GM18873 (cell line): ENCODE data around the gene TK2.
"Not testable (repeated sequence)": the region's sequence is repeated elsewhere in the genome, so short reads cannot be mapped to it uniquely, and the experiment has no call there.

Experiments used
- ATAC-seq: cut with Tn5 transposase; IDR thresholded peaks from one replicate; pipeline ENCODE4 v1.9.1; 2021; ENCODE audit warnings: mild to moderate bottlenecking, moderate library complexity, moderate number of reproducible peaks; ENCODE audit not compliant: unreplicated experiment, low FRiP score

The TK2 gene

DNA sequence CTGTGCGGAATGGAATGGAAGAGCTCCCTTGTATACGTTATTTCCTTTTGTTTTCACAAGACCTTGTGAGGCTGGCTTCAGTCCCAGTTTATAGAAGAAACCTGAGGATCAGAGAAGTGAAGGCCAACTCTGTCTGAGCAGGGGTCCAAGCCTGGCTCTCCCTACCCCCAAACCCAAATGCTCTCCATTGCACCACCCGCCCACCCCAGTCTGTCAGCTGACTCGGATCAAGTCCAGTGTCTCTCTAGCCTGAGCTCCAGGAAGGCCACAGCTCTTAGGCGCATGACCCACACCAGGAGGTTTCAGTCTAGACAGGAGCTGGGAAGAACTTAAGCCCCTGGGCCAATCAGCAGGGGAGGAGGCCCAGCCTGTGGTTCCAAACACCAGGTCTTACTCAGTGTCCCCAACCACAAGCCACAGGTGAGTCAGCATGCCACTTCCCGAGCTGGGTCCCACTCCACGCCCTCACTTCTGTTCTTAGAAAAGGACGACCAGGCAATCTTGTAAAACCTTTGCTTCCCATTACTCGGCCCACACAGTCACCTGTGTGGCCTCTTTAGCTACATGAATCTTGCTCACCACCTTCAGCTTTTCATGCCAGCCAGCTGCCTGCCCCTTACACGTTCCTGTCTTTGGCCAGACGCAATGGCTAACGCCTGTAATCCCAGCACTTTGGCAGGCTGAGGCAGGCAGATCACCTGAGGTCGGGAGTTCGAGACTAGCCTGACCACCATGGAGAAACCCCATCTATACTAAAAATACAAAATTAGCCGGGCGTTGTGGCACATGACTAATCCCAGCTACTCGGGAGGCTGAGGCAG, 27.8 kb downstream of the TK2 start:
- peak; percentile 46 for ATAC-seq

- no peak for ATAC-seq
Observed at GRCh38 chr16:66521252-66521713, 28.6 kb downstream of the TK2 start.

DNA sequence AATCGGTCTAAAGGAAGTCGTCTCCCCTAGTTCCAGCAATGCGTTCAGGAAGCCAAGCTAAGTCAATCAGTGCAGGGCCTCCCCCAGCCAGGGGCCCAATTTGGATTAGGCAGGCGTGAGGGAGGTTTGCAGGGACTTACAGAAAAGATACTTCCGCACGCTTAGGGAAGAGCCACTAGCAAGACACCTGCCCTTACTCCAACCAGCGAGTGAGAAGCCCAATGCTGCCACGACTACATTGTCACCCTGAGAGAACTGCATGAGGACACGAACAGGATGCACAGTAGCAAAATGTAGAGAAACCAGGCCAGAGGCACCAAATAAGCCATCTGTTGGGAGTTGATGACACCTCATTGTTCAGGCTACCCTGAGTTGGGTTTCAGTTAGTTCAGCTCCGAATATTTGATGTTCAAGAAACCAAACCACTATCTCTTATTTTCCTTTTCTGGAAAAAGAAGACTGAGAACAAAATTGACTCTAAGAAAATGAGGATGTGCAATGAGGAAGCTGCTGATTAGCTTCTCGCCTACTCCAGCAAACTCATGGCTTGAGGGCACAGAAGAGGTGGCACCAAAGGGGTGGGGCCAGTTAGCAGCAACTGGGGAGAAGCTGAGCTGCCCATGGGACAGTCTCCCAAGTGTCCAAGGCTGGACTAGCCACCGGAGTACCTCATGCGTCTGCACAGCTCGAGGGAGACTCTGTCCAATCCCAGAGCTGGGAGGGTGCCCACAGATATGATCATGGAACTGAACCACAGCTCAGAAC, 29.3 kb downstream of the TK2 start:
- ATAC-seq, result no peak

GRCh38 chr16:66519482-66520373, 30.2 kb downstream of the TK2 start:
- no peak for ATAC-seq

GRCh38 chr16:66517586-66518263, 32.2 kb downstream of the TK2 start:
- ATAC-seq, result no peak

DNA sequence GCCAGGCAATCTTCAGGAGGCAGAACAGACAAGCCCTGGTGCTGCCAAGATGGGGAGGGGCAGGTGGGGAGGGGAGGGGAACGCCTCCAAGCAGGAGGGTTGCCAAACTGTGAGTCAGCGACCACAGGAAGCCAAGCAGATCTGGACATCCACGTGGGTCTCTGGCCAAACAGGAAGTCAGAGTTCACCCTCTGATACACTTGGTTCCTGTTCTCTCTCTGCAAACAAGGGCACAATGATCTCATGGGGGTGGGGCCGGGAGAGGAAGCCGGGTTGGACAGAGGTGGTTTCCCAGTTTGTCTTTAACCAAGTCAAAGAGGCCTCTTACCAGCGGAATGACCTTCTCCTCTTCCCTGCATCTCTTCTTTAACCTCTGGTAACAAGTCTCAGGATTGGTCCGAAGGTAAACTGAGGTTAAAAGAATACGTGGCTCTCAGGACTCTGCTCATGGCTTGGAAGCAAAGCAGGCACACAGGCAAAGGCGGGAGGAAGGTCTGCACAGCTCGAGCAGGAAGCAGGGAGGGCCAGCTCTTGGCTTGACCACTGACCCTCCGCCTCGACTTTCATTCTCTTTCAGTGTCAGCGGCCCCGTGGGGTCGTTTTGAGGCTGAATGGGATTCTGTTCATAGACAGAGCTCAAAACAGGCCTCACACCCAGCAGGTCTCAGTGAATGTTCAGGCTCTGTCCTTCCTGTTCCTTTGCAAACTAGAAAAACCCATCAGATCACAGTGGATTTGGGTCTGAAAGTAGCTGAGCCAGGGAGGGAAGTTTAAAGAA, 32.9 kb downstream of the TK2 start:
- ATAC-seq, result peak; percentile 97

DNA sequence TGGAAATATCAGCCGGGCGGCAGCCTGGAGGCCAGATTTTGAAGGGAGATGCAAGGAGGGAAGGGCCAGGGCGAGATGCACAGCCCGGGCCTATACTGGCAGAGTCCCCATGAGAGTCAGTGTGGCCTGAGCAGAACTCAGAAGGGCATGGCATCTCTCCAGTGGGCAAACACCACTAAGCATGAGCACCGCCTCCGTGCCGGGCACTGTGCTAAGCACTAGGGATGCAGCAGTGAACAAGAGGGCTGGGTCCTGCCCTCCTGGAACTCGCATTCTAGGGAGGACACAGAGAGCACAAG, 33.5 kb downstream of the TK2 start:
- no peak for ATAC-seq

GRCh38 chr16:66515596-66516508, 34.1 kb downstream of the TK2 start:
- no peak for ATAC-seq

- not testable (repeated sequence) for ATAC-seq
Observed at GRCh38 chr16:66514980-66515595, 34.8 kb downstream of the TK2 start.

- ATAC-seq, result not testable (repeated sequence)
Observed at GRCh38 chr16:66514391-66514790, 35.5 kb downstream of the TK2 start.

- ATAC-seq, result no peak
Observed at GRCh38 chr16:66513111-66513723, 36.7 kb downstream of the TK2 start.

- ATAC-seq, result no peak
Observed at GRCh38 chr16:66512272-66513110, 37.4 kb downstream of the TK2 start.

GRCh38 chr16:66511602-66512271, 38.2 kb downstream of the TK2 start:
- ATAC-seq, result no peak

GRCh38 chr16:66510711-66511601, 39.0 kb downstream of the TK2 start:
- no peak for ATAC-seq

- ATAC-seq, result no peak
Observed at GRCh38 chr16:66510298-66510697, 39.6 kb downstream of the TK2 start.
